Adrenal gland (tissue), 5 donors: ENCODE measurements around the gene PLEKHD1.

Experiments used
- CTCF ChIP-seq, 6 experiments: fragments of 450-650 bp in 4 of 6; fragments of 200-600 bp in 2 of 6; sonication (generic) in 1 of 6; IDR thresholded peaks; 1 replicate in 5 of 6; 2 replicates in 1 of 6; pipeline versions ENCODE4 v1.5.1 to v1.8.0; 2016 to 2021; ENCODE audit warnings: antibody characterized with exemption in 6 of 6, mild to moderate bottlenecking in 2 of 6, moderate library complexity in 1 of 6
- POLR2A ChIP-seq, 2 donors: fragments of 450-650 bp; IDR thresholded peaks; one replicate each; pipeline ENCODE4 v1.6.1; 2017; ENCODE audit warnings: antibody characterized with exemption in 2 of 2, mild to moderate bottlenecking in 2 of 2, moderate library complexity in 1 of 2
- donor health status: DM: no; HTN: no; CAD: no.

- TF ChIP-seq POLR2A (IDR thresholded peaks at IDR 0.05) (no peak), CTCF (IDR thresholded peaks at IDR 0.05) (no peak)
Measured at GRCh38 chr14:69531135-69531534, 46.6 kb downstream of the PLEKHD1 start.
